Mammary epithelial cell (primary cell): ENCODE results near the gene TLCD3B.

Experiments used
- EZH2 ChIP-seq: IDR thresholded peaks from 2 replicates; pipeline ENCODE4 v1.6.1; 2012; ENCODE audit warnings: low read length, inconsistent platforms, borderline replicate concordance
- TF ChIP-seq, protein P1 (sequence below), 2 donors: IDR thresholded peaks in 1 of 2; conservative IDR thresholded peaks in 1 of 2; 2 replicates each; pipeline ENCODE4 v1.5.1; 2011 to 2012; ENCODE audit warnings: inconsistent platforms in 2 of 2, low read length in 2 of 2, mild to moderate bottlenecking in 2 of 2, control low read depth in 1 of 2, low read depth in 1 of 2; ENCODE audit not compliant: insufficient read depth in 1 of 2; ENCODE audit errors: extremely low read depth in 1 of 2

DNA sequence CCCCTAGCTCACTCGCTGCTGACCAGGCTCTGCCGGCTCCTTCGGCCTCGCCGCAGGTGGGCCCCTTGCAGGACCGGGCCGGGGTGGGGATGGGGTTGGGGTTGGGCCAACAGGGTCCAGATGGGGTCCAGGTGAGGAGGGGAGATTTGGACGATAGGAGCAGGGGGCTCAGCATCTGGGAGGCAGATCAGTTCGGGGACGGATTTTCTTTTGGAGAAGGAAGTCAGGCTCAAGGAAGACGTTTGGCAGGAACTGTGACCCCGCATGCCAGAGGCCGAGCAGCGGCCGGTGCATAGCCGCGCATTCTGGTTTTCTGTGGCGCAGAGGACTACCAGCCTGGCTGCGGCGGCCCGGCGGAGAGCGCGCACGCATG lies 33.6 kb upstream of the TLCD3B start:
- TF ChIP-seq, protein P1, sequence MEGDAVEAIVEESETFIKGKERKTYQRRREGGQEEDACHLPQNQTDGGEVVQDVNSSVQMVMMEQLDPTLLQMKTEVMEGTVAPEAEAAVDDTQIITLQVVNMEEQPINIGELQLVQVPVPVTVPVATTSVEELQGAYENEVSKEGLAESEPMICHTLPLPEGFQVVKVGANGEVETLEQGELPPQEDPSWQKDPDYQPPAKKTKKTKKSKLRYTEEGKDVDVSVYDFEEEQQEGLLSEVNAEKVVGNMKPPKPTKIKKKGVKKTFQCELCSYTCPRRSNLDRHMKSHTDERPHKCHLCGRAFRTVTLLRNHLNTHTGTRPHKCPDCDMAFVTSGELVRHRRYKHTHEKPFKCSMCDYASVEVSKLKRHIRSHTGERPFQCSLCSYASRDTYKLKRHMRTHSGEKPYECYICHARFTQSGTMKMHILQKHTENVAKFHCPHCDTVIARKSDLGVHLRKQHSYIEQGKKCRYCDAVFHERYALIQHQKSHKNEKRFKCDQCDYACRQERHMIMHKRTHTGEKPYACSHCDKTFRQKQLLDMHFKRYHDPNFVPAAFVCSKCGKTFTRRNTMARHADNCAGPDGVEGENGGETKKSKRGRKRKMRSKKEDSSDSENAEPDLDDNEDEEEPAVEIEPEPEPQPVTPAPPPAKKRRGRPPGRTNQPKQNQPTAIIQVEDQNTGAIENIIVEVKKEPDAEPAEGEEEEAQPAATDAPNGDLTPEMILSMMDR (conservative IDR thresholded peaks at IDR 0.05 in 1 of 2, IDR thresholded peaks at IDR 0.05 in 1 of 2; ENCODE audit: extremely low read depth in 1 of 2, insufficient read depth in 1 of 2, low read depth in 1 of 2, low read length in 2 of 2): no peak
- TF ChIP-seq EZH2: no peak
